Limb (tissue), 2 donors: ENCODE results near the gene NAB2.
"Not testable (repeated sequence)": the region's sequence is repeated elsewhere in the genome, so short reads cannot be mapped to it uniquely, and the experiment has no call there.

ENCODE experiments used
- DNase-seq, 2 donors: peaks; one replicate each; pipeline ENCODE4 v3.0.0-alpha.2; 2016; ENCODE audit errors: extremely low spot score in 2 of 2

Gene NAB2

DNA sequence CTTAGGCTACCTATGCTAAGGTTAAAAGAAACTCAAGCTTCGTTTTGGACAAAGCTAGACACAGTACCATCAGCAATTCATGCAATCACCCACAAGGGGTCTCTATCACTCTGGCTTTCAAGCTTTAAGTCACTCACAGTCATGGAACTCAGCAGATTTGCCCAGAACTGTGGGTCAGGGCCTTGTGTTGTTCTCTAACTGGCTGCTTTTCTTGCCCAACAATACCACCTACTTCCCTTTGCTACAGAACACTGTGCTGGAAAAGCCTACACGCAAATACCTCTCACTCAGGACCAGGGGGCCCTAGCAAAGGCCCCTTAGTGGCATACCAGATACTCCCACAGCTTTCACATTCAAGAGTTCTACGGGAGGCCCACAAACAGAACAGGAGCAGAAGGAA is 19.4 kb upstream of the NAB2 start:
- DNase-seq = peak; percentile 59 to 88

DNA sequence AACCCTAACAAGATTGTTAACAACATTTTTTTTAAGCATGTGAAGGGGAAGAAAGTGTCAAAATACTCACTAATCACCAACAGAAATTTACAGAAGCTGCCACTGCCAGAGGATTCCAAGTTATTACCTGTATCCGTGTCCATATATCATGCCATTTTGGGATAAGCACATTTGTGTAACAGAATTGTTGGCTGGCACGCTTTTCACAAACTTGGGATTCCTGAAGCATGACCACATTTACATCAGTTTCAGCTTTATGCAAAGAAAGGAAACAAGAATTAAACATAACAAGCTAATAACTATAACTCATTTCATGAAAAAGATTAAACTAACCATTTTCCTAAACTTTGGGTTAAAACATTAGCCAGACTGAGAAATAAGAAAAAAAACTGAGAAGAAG is 16.3 kb upstream of the NAB2 start:
- DNase-seq = no peak

DNA sequence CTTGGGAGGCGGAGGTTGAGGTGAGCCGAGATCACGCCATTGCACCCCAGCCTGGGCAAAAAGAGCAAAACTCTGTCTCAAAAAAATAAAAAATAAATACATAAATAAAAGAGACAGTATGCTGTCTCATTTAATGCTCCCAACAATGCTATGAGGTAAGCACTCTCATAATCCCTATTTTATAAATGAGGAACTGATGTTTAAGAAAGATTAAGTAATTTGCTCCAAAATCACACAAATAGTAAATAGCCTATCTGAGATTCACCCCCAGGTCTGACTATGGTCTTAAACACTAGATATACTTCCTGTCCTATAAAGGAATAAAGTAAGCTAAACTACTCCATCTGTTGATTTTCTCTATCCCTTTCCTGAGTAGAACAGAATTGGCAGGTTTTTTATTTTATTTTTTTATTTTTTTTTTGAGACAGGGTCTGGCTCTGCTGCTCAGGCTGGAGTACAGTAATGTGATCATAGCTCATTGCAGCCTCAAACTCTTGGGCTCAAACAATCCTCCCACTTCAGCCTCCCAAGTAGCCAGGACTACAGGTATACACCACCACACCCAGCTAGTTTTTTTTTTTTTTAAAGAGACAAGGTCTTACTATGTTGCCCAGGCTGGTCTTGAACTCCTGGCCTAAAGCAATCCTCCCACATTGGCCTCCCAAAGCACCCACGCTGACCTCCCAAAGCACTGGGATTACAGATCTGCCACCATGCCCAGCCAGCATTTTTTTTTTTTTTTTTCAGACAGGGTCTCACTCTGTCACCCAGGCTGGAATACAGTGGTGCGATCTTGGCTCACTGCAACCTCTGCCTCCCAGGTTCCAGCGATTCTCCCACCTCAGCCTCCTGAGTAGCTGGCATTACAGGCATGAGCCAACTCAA is 15.1 kb upstream of the NAB2 start:
- DNase-seq = not testable (repeated sequence)

DNA sequence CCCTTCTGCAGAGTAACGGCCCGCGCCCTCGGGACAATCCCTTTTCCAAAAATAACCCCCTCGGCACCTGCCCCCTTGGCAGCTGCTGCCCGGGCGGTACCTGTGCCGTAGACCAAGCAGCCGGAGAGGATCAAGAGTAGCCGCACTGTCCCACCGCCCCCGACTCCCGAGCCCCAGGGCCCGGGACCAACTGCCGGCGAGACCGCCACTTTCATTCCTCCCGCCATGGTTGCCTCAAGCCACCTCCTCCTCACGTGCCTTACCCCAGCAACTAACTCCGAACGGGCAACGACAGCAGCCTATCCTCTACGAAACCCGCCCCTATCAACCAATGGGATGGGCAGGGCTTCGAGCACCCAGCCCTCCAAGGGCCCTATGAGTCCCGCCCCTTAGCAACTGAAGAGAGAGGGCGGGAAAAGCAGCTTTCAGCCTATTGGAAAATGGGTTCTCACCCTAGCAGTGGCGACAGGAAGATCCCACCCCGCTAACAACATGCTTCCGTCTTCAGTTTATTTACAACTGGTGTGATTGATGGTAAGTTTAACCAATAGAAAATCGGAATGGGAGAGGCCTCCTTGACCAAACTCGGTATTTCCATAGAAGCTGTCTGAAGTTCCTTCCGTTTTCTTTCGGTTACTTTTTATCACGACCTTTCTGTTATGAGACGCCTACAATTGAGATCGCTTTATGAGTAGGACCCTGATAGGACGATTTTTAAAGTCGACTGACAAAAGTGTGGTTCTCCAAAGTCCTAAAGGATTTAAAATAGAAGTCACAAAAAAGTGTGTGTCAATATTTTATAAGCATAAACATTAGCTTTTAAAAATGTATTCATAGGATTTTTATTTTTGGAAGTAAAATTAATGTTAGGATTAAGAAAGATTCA is 10.2 kb upstream of the NAB2 start, which contains the start of gene NEMP1:
TSS of gene NEMP1 (minus strand) at position 273 of the 886 bp plus-strand sequence. CDS start at position 227, 46 bp downstream.
- DNase-seq = peak; percentile 93 to 100

DNA sequence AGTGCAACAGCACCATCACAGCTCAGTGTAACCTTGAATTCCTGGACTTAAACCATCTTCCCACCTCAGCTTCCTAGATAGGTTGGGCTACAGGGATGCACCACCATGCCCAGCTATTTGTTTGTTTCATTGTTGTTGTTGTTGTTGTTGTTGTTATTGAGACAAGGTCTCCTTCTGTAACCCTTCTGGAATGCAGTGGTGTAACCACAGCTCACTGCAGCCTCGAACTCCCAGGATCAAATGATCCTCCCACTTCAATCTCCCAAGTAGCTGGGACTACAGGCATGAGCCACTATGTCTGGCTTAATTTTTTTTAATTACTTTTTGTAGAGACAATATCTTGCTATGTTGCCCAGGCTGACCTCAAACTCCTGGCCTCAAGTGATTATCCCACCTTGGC is 9.1 kb upstream of the NAB2 start:
- no peak for DNase-seq

DNA sequence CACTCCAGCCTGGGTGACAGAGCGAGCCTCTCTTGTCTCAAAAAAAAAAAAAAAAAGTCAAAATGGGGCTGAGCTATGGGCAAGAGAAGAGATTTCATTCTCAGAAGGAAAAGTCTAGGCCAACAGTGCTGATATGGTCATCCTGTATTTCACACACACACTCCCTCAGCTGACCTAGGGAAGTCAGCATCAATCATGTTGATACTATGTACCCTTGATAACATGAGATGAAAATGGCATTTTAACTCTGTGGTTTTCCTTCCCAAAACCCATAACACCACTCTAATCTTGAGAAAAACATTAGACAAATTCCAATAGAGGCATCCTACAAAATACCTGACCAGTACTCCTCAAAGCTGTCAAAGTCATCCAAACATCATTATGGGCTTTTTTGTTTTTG is 8.1 kb upstream of the NAB2 start:
- DNase-seq = no peak

DNA sequence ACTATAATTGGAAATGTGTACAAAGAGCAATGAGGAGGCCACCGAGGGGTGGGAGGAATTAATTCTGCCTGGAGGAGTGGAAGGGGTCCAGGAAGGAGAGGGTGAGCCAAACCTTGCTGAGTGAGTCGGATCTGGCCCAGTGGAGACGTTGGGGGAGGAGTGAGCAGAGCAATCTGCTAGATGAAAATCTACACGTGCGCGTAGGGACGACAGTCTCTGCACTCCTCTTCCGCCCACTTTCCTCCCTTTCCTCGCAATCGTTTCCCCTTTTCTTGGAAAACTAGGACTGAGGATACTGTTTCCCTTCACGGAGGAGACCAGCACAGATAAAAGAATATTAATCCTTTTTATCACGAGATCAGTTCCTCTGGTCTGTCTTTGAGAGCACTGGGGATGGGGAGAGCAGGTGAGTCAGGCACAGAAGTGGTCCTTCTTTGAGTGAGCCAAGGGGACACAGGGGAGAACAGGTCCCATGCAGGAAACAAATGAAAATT is 2.9 kb upstream of the NAB2 start:
- peak; percentile 63 to 68 for DNase-seq

DNA sequence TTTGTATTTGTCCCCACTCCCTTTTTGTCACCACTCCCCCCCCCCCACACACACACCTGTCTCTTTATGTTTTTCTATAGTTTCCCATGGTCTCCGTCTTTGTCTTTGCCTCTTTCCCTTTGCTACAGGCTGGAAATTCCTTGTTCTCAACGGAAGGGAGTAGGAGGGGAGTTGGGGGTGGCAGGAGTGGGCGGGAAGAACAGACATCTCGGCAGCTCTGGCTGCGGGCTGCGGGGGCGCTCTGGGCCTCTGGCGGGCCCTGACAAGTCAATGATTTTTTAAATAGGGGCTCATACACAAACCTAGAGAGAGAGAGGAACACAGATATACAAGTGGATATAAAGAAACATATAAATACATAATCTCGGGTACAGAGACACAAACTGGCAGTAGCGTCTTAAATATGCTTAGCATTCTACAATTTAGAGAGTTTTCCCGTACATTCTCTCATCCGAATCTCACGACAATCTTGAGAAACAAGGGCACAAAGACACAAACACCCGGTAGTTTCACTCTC is 2.4 kb upstream of the NAB2 start:
- peak; percentile 82 to 84 for DNase-seq

DNA sequence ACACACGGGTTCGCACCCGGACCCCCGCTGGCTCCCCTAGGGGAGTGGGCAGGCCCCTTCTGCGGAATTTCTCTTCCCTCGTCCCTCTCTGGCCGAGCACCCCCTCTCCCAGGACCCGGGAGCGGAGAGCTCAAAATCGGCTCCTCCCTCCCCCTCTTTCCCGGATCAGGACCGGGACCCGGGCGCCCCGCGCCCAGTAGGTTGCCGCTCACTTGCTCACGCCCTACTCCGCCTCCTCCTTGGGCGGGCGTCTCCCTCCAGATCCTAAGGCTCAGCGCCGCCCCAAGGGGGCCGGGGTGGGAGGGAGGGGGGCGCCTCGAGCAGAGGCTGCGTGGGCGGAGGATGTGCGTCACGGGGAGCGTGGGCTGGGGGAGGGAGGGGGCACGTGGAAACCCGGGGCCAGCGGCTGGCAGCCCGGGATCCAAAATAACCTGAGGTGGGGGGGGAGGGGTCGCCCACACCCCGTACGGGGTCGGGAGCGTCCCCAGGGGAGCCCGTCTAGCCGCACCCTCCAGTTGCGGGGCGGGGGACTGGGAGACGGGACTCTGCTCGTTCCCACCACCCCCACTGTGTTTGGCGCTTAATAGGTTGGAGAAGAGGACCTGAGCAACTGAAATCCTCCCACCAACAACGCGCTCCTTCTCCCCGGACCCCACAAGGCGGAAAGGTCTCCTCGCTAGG is 1.8 kb upstream of the NAB2 start:
- peak; percentile 83 to 91 for DNase-seq

DNA sequence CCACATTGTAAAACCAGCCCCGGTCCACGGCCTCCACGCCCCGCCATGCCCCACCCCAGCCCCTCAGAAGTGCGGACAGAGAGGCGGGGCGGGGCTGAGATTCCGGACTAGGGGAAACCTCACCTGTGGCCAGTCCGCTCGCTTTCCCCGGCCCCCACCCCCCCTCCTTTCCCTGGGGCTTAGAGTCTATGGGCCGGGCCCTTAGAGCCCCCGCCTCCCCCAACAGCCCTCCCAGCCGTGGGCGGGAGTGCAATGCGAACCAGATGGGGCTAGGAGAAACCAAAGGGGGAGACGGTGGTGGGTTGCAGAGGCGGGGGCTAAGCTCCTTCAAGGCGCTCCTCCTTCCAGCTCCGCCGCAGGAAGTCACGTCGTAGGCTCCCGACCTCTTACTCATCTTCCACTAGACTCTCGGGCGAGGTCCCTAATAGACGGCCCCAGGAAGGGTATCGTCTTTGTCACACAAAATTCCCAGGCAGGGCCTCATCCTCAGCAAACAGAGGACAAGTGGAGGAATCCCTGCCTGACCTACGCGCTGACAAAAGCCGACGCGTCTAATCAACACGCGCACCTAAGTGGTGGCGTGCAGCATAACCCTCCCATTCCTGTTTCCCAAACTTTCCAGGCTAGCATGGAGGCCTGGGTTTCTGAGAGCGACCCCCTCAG is 1.1 kb upstream of the NAB2 start:
- peak; percentile 92 for DNase-seq

DNA sequence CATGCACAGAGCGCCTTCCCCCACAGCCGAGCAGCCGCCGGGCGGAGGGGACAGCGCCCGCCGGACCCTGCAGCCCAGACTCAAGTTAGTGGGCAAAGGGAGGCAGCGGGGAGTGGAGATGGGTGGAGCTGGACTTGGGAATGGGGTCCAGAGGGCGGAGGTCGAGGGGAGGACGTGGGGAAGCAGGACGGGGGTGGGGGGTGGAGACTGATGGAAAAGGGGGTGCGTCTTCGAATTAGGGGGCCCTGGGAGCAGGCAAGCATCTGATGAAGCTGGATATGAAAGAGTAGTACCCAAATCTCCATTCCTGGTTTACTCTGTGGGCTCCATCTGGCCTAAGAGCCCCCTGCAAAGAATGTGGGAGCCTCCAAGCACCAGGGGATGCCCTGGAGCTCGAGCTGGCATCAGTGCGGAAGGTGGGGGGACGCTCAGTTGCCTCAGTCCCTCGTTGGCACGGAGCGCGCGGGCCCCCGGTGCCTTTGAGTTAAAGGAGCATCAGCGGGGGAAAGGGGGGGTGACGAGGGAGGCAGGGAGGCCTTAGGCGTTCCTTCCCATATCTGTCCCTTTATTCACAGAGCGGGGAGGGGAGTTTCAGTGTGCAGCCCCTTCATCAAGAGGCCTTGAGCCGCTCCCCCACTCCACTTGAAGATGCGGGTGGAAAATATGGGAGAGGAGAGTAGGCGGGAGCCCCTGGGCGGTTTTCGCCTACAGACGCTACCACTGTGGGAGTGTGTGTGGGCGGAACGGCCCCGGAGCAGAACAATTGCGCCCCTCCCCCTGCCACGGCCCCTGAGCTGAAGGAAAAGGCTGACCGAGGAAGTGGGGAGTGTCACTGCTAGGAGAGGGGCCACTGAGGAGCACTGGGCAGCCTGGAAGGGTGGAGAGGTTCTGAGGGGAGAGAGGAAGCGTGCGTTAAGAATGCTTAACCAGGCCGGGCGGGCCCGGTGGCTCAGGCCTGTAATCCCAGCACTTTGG is 644 bp downstream of the NAB2 start:
- DNase-seq = peak; percentile 54 to 79

DNA sequence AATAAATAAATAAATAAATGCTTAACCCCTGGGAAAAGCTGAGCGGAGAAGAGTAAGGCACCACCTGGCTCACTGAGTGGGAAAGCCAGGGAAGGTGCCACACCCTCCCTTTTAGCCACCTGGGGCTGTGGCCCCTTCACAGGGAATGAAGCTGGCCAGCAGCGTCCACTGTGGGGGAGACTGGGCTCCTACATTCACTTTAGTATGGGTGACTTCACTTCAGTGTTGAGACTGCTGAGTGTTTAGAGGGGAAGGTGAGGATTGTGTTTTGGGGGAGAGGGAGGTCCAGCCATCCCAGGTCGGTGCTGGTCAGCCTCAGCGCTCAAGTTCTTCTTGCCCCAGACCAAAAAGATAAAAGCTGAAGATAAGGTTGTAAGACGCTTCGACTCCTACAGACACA is 1.6 kb downstream of the NAB2 start:
- no peak for DNase-seq

DNA sequence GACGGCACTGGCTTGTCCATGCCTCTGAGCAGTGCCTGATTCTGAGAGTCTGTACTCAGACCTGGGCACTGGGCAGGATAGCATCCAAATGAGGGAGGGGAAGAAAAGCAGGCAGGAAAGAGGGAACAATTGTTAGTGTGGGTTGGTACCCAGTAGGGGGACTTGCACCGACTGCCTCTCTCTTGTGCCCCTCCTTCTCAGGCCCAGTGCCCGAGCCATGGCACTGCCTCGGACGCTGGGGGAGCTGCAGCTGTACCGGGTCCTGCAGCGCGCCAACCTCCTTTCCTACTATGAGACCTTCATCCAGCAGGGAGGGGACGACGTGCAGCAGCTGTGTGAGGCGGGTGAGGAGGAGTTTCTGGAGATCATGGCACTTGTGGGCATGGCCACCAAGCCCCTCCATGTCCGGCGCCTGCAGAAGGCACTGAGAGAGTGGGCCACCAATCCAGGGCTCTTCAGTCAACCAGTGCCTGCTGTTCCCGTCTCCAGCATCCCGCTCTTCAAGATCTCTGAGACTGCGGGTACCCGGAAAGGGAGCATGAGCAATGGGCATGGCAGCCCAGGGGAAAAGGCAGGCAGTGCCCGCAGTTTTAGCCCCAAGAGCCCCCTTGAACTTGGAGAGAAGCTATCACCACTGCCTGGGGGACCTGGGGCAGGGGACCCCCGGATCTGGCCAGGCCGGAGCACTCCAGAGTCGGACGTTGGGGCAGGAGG is 2.2 kb downstream of the NAB2 start:
- DNase-seq = no peak

DNA sequence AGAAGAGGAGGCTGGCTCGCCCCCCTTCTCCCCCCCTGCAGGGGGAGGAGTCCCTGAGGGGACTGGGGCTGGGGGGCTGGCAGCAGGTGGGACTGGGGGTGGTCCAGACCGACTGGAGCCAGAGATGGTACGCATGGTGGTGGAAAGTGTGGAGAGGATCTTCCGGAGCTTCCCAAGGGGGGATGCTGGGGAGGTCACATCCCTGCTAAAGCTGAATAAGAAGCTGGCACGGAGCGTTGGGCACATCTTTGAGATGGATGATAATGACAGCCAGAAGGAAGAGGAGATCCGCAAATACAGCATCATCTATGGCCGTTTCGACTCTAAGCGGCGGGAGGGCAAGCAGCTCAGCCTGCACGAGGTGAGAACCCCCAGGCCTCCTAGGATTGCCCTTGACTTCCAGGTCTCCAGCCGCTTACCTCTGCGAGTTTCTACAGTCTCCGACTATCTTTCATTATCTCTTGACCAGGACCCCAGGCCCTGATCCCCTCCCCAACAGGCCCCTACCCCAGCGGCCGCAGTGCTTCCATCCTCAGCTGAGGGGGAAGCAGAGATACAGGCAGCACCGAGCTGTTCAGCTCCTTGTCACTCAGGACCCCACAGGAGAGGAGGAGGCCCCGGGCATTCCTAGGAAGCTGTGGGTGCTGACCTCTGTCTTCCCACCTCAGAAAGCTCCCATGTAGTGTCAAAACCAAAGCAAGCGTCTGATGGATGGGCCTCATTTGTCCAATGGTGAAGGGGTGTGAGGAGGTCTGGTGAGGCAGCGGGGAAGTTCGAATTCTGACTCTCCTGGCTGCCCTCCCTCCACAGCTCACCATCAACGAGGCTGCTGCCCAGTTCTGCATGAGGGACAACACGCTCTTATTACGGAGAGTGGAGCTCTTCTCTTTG is 3.0 kb downstream of the NAB2 start:
- DNase-seq = no peak

DNA sequence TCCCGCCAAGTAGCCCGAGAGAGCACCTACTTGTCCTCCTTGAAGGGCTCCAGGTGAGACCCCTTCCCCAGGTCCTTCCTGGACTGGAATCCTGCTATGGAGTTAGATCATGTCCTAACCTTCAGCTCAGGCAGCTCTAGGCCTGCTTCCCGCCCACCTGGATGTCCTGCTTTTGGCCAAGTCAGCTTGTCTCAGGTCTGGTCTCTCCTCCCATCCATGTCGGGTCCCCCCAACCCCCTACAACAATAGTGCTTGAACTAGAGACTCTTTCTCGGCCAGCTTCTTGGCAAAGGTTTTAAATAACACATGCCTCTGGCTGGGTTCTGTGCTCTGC is 3.6 kb downstream of the NAB2 start:
- DNase-seq = no peak

DNA sequence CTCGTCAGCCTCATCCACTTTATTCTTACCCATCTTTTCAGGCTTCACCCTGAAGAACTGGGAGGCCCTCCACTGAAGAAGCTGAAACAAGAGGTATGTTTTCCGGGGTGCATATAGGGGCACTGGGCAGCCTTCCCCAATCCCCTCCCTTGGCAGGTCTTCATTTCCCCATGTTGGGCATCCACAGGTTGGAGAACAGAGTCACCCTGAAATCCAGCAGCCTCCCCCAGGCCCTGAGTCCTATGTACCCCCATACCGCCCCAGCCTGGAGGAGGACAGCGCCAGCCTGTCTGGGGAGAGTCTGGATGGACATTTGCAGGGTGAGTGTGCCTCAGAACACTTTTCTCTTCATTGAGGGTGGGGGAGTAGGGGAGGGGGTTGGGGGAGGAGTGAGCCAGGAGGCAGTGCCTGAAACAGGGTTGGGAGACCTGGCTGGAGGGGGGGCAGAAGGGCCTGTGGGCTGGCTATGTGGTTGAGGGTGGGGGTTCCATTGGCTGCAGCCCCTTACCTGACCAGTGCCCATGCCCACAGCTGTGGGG is 4.0 kb downstream of the NAB2 start:
- no peak for DNase-seq

DNA sequence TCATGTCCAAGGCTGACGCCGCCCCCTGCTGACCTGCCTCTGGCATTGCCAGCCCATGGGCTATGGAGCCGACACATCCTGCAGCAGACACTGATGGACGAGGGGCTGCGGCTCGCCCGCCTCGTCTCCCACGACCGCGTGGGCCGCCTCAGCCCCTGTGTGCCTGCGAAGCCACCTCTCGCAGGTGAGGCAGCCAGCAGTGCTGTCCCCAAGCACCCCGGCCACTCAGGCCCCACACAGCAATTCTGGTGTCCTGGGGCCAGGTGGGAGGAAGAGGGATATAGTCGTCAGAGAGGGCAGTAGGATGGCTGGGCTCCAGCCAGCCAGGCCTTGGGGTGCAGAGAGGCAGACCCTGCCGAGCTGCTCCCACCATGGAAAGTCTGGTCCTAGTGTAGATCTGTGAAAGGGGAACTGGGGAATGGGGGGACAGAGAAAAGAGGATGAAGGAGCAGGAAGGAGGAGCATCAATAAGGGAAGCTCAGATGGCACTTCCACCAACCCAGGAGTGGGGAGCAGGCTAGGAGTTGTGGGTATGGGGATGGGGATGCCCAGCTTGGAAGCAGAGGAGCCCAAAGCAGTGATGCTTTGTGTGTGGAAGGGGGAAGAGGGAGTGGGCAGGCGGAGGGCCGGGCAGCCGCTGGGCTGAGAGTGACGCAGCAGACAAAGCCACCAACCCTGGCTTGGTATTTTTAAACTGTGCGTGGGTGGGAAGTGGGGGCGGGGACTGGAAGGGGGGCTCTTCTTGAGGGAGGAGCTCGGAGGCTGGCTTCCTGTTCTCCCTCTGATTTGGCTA is 4.7 kb downstream of the NAB2 start:
- DNase-seq = peak; percentile 59 to 74
